PC-9 (cell line): ENCODE data around the gene IGSF21. TPM values are rescaled to one million over a fixed set of nuclear protein-coding genes. Genes with fewer than 3 reads are reported as not detected.

ENCODE experiments used
- BruUV-seq: library from RNA; stranded (reverse); fragments of 400-500 nt; replicated peaks from 2 replicates; lab custom pipeline; 2021; lab: Mats Ljungman, UMichigan
- CTCF ChIA-PET: fragments of 300-600 bp; sonication (Branson Sonifier 250); formaldehyde crosslinking; loops from one replicate; lab custom pipeline; 2022; ENCODE audit warnings: antibody characterized with exemption; lab: Charles Lee
- POLR2A ChIA-PET: fragments of 300-600 bp; sonication (Branson Sonifier 250); formaldehyde crosslinking; loops from one replicate; lab custom pipeline; 2022; ENCODE audit warnings: antibody characterized with exemption; ENCODE audit not compliant: unreplicated experiment; lab: Charles Lee
- DNase-seq, 2 experiments: peaks; one replicate each; pipeline versions ENCODE4 v3.0.0 to v3.0.0-alpha.2; 2015 to 2022; ENCODE audit warnings: mixed read lengths in 1 of 2
- H2AFZ ChIP-seq: fragments of 200-600 bp; sonication (generic); 2 replicates; pipeline ENCODE4 v1.8.1; 2017; ENCODE audit warnings: antibody characterized with exemption
- H3F3A ChIP-seq: fragments of 200-600 bp; sonication (generic); 2 replicates; pipeline ENCODE4 v1.8.1; 2017; ENCODE audit warnings: antibody characterized with exemption, mild to moderate bottlenecking, low read depth; ENCODE audit not compliant: insufficient read depth
- H3K27ac ChIP-seq: fragments of 200-600 bp; sonication (generic); 2 replicates; pipeline ENCODE4 v1.6.1; 2016; ENCODE audit warnings: mixed run types
- H3K27me3 ChIP-seq: fragments of 200-600 bp; sonication (generic); 2 replicates; pipeline ENCODE4 v1.6.1; 2016; ENCODE audit warnings: low read depth, mixed run types; ENCODE audit not compliant: insufficient read depth
- H3K36me3 ChIP-seq: fragments of 200-600 bp; sonication (generic); 2 replicates; pipeline ENCODE4 v1.6.1; 2016; ENCODE audit warnings: low read depth, mixed run types
- H3K4me1 ChIP-seq: fragments of 200-600 bp; sonication (generic); replicated peaks from 2 replicates; pipeline ENCODE4 v1.6.1; 2016; ENCODE audit warnings: mixed run types; ENCODE audit not compliant: insufficient read depth
- H3K4me2 ChIP-seq: fragments of 200-600 bp; sonication (generic); 2 replicates; pipeline ENCODE4 v1.6.1; 2017; ENCODE audit warnings: mixed run types
- H3K4me3 ChIP-seq: fragments of 200-600 bp; sonication (generic); 2 replicates; pipeline ENCODE4 v1.6.1; 2016; ENCODE audit warnings: mixed run types
- H3K79me2 ChIP-seq: fragments of 200-600 bp; sonication (generic); 2 replicates; pipeline ENCODE4 v1.6.1; 2017; ENCODE audit warnings: low read depth, mixed run types
- H3K9me2 ChIP-seq: fragments of 200-600 bp; sonication (generic); 2 replicates; pipeline ENCODE4 v1.8.1; 2017; ENCODE audit warnings: mild to moderate bottlenecking; ENCODE audit not compliant: insufficient read depth
- H3K9me3 ChIP-seq: fragments of 200-600 bp; sonication (generic); 2 replicates; pipeline ENCODE4 v1.8.1; 2016; ENCODE audit warnings: low read depth; ENCODE audit not compliant: insufficient read depth
- H4K20me1 ChIP-seq: fragments of 200-600 bp; sonication (generic); 2 replicates; pipeline ENCODE4 v1.8.1; 2017; ENCODE audit not compliant: insufficient read depth
- CTCF ChIP-seq: fragments of 200-600 bp; sonication (generic); conservative IDR thresholded peaks from 2 replicates; pipeline ENCODE4 v1.6.1; 2017; ENCODE audit warnings: mixed run types, antibody characterized with exemption, mild to moderate bottlenecking, moderate library complexity
- EZH2 ChIP-seq: fragments of 200-600 bp; sonication (generic); IDR thresholded peaks from 2 replicates; pipeline ENCODE4 v1.8.0; 2017; ENCODE audit warnings: antibody characterized with exemption, low read depth
- intact Hi-C: fragments of 100-400 bp; cut with micrococcal nuclease; formaldehyde crosslinking; loops from one replicate; pipeline ENCODE4 v1.10.0; 2022; ENCODE audit not compliant: unreplicated experiment
- total RNA-seq: library from RNA; stranded (reverse); gene quantifications from 2 replicates; pipeline ENCODE4 v1.2.3, GENCODE V29; 2021

IGSF21 gene
- total RNA-seq, 1 experiment from 2014 or later: not detected

GRCh38 chr1:18261891-18262290, 154.3 kb downstream of the IGSF21 start:
- Histone ChIP-seq H3K4me1 (no peaks in the 10 kb centered on the region), H3K79me2 (no peaks in the 10 kb centered on the region), H4K20me1 (no peaks in the 10 kb centered on the region), H3K9me2 (no peaks in the 10 kb centered on the region), H3K4me2 (no peak overlapping the region), H3K36me3 (no peaks in the 10 kb centered on the region), H3K9me3 (no peaks in the 10 kb centered on the region), H3K27ac (no peak overlapping the region), H2AFZ (no peak overlapping the region), H3F3A (no peaks in the 10 kb centered on the region), H3K4me3 (no peak overlapping the region), H3K27me3 (peaks cover 43% of the 10 kb centered on the region)
- DNase-seq: no peak
- intact Hi-C loops: no loop called here
- POLR2A ChIA-PET: no interaction called here
- no peak for TF ChIP-seq CTCF
- TF ChIP-seq EZH2: no peak
- CTCF ChIA-PET: no interaction called here
- BruUV-seq: no TSS peak

- ChIA-PET CTCF (no interaction called here), POLR2A (no interaction called here)
- Histone ChIP-seq H3K27me3 (peaks cover 44% of the 10 kb centered on the region), H3K4me1 (no peaks in the 10 kb centered on the region), H3F3A (no peaks in the 10 kb centered on the region), H3K27ac (no peak overlapping the region), H3K9me3 (no peaks in the 10 kb centered on the region), H3K36me3 (no peaks in the 10 kb centered on the region), H3K4me3 (no peak overlapping the region), H3K9me2 (no peaks in the 10 kb centered on the region), H4K20me1 (no peaks in the 10 kb centered on the region), H2AFZ (no peak overlapping the region), H3K79me2 (no peaks in the 10 kb centered on the region), H3K4me2 (no peak overlapping the region)
- intact Hi-C loops: no loop called here
- TF ChIP-seq EZH2 (no peak), CTCF (no peak)
- no peak for DNase-seq
- no TSS peak for BruUV-seq
Measured at GRCh38 chr1:18262726-18263125, 155.1 kb downstream of the IGSF21 start.

- no peaks in the 10 kb centered on the region for H3K9me2 ChIP-seq
- no peaks in the 10 kb centered on the region for H3K9me3 ChIP-seq
- ChIA-PET POLR2A (no interaction called here), CTCF (no interaction called here)
- H3F3A ChIP-seq: no peaks in the 10 kb centered on the region
- H2AFZ ChIP-seq: no peak overlapping the region
- BruUV-seq: no TSS peak
- no peaks in the 10 kb centered on the region for H3K79me2 ChIP-seq
- H3K27me3 ChIP-seq: peaks cover 50% of the 10 kb centered on the region
- no peak overlapping the region for H3K27ac ChIP-seq
- DNase-seq: no peak
- no peaks in the 10 kb centered on the region for H3K36me3 ChIP-seq
- H4K20me1 ChIP-seq: no peaks in the 10 kb centered on the region
- H3K4me3 ChIP-seq: no peak overlapping the region
- TF ChIP-seq EZH2: no peak
- TF ChIP-seq CTCF: no peak
- no peaks in the 10 kb centered on the region for H3K4me1 ChIP-seq
- H3K4me2 ChIP-seq: no peak overlapping the region
- intact Hi-C loops: no loop called here
Measured at GRCh38 chr1:18263547-18264120, 156.0 kb downstream of the IGSF21 start.
